Heart right ventricle (tissue), 16 donors: ENCODE measurements around the gene CCDC127. TPM values are rescaled to one million over a fixed set of nuclear protein-coding genes. Genes with fewer than 3 reads are reported as not detected.

Experiments used
- ATAC-seq, 8 donors: fragments of 200-7000 bp; cut with Tn5 transposase; one replicate each; pipeline ENCODE4 v1.9.1; 2020; ENCODE audit warnings: mild to moderate bottlenecking in 8 of 8, moderate library complexity in 8 of 8, moderate number of reproducible peaks in 1 of 8
- DNase-seq, 2 donors: peaks; one replicate each; pipeline ENCODE4 v3.0.0-alpha.2; 2020
- H3K27ac ChIP-seq, 10 donors: fragments of 200-600 bp; sonication (generic) in 2 of 10; one replicate each; pipeline versions ENCODE4 v1.5.0 to v1.8.0; 2020 to 2022; ENCODE audit warnings: mild to moderate bottlenecking in 3 of 10
- H3K27me3 ChIP-seq, 7 donors: fragments of 200-600 bp; one replicate each; pipeline ENCODE4 v1.8.0; 2021 to 2022; ENCODE audit warnings: mild to moderate bottlenecking in 2 of 7
- H3K36me3 ChIP-seq, 9 donors: fragments of 200-600 bp; sonication (generic) in 1 of 9; one replicate each; pipeline versions ENCODE4 v1.5.0 to v1.8.0; 2020 to 2022; ENCODE audit warnings: mild to moderate bottlenecking in 2 of 9
- H3K4me1 ChIP-seq, 9 donors: fragments of 200-600 bp; sonication (generic) in 1 of 9; one replicate each; pipeline versions ENCODE4 v1.5.0 to v1.8.0; 2020 to 2022; ENCODE audit warnings: mild to moderate bottlenecking in 4 of 9
- H3K4me3 ChIP-seq, 10 donors: fragments of 200-600 bp; sonication (generic) in 2 of 10; one replicate each; pipeline versions ENCODE4 v1.5.0 to v1.8.0; 2020 to 2022; ENCODE audit warnings: mild to moderate bottlenecking in 7 of 10, moderate library complexity in 2 of 10
- H3K9me3 ChIP-seq, 11 donors: fragments of 200-600 bp in 10 of 11; sonication (generic) in 2 of 11; one replicate each; pipeline versions ENCODE4 v1.5.0 to v1.8.0; 2013 to 2022; ENCODE audit warnings: mild to moderate bottlenecking in 2 of 11, control low read depth in 1 of 11, moderate library complexity in 1 of 11
- CTCF ChIP-seq, 9 donors: fragments of 200-600 bp; sonication (generic) in 2 of 9; IDR thresholded peaks; one replicate each; pipeline versions ENCODE4 v1.5.0 to v1.8.0; 2021 to 2022; ENCODE audit warnings: antibody characterized with exemption in 9 of 9, mild to moderate bottlenecking in 5 of 9, moderate library complexity in 1 of 9
- WGBS, 2 donors: extraction: QIAGEN DNeasy Blood & Tissue Kit; methylation state at CpG; one replicate each; pipeline ENCODE4 v1.1.7; 2013; ENCODE audit warnings: inconsistent platforms in 1 of 2; 5-methylcytosine and 5-hydroxymethylcytosine counted together
- intact Hi-C, 10 donors: fragments of 100-400 bp; cut with DNase I; formaldehyde crosslinking; loops; one replicate each; pipeline versions ENCODE4 v1.11.1 to v1.14.2; 2022
- polyA plus RNA-seq, 2 donors: library from polyadenylated mRNA; stranded (reverse); fragments of 200-250 nt; gene quantifications; one replicate each; pipeline ENCODE4 v1.2.3, GENCODE V29; 2013
- total RNA-seq, 10 donors: library from RNA; stranded (reverse); fragmentation: NEBNext Ultra II Directional in 3 of 10; extraction: Animal tissue kit (Norgen Biotek cat#: 25700) in 3 of 10; gene quantifications; one replicate each; pipeline versions ENCODE4 v1.2.1 to v1.2.4, GENCODE V29; 2021 to 2023
- donor health status: Arrhythmogenic right ventricular cardiomyopathy.
- donor health status: ischemic (EF 13 %, LVEDD 7.1; RV severe dilation, severe dysfunction).
- donor health status: healthy with polysubstance abuse.
- donor health status: DM: no; HTN: yes; CAD: no.
- donor health status: DM: no; HTN: no; CAD: no.
- donor health status: ischemic (EF 25% LVEDD 6.9; RV normal size, moderate dysfunction).
- donor health status: ischemic (EF 25% LVEDD 5.7; RV mildly dilated, moderate dysfunction).
- donor health status: healthy.
- donor health status: DM: yes; HTN: yes; CAD: no.
- donor health status: Ischemic cardiomyopathy.
- donor health status: ischemic (EF 35%, LVEDD 5.7; RV mildly dilated, moderate dysfunction).
- donor health status: nonischemic (EF 11% LVEDD 7.7; RV severe dilation, severe dysfunction).
- donor health status: DM: yes; HTN: yes; CAD: no.
- donor health status: PGD.
- donor health status: ischemic (EF 29% LVEDD 5.4; RV normal size, mild dysfunction).
- donor health status: nonischemic (EF 23%, LVEDD 6.1; RV moderate dilation, normal function).

Gene CCDC127
- total and polyA plus RNA-seq, 12 donors, result 3.8 to 10.4 (median 7.5) TPM

- peak overlapping the region in 7 of 10 donors; percentile 8 to 38 (median 22) for H3K4me3 ChIP-seq
- H3K9me3 ChIP-seq, result no peaks in the 10 kb centered on the region
- peaks cover 0 to 27% (median 7%) of the 10 kb centered on the region in 7 donors for H3K27me3 ChIP-seq
- peak overlapping the region in 7 of 10 donors; percentile 76 to 97 (median 92) for H3K27ac ChIP-seq
- DNase-seq, result peak; percentile 88
- H3K4me1 ChIP-seq, result peaks cover 6 to 45% (median 22%) of the 10 kb centered on the region in 9 donors
- peak; percentile 87 to 97 (median 94) for TF ChIP-seq CTCF (IDR thresholded peaks at IDR 0.05)
- ATAC-seq, result peak; percentile 17 to 75 (median 66)
- H3K36me3 ChIP-seq, result no peaks in the 10 kb centered on the region
- intact Hi-C loops, result loop anchor here in 2 of 10 donors (2.0 to 5.0 kb wide), 2 partner anchors 30 to 244 kb away; partner anchors contain the start of genes CCDC127 (in 2 of the 2) and SDHA (in 2 of the 2)
- 30 to 32% methylated on average over 37 of the region's 37 CpGs for WGBS, 2 donors
These were observed 29.2 kb downstream of the CCDC127 start for GRCh38 chr5:188488-189481.

- Histone ChIP-seq H3K9me3 (no peaks in the 10 kb centered on the region), H3K4me1 (peaks cover 6 to 45% (median 22%) of the 10 kb centered on the region in 9 donors), H3K27me3 (peaks cover 0 to 27% (median 7%) of the 10 kb centered on the region in 7 donors), H3K36me3 (no peaks in the 10 kb centered on the region), H3K27ac (no peak overlapping the region), H3K4me3 (peak overlapping the region in 7 of 10 donors; percentile 8 to 38 (median 22))
- WGBS, 2 donors, result 60 to 63% methylated on average over 21 of the region's 21 CpGs
- no peak for ATAC-seq
- intact Hi-C loops, result loop anchor here in 2 of 10 donors (2.0 to 5.0 kb wide), 2 partner anchors 31 to 244 kb away; partner anchors contain the start of genes CCDC127 (in 2 of the 2) and SDHA (in 2 of the 2)
- TF ChIP-seq CTCF (IDR thresholded peaks at IDR 0.05), result no peak
- DNase-seq, result no peak
These were observed 30.1 kb downstream of the CCDC127 start for GRCh38 chr5:187617-188451.

GRCh38 chr5:187042-187431 is 30.9 kb downstream of the CCDC127 start:
- ATAC-seq (no peak), DNase-seq (no peak)
- H3K27ac ChIP-seq, result no peak overlapping the region
- H3K36me3 ChIP-seq, result no peaks in the 10 kb centered on the region
- peaks cover 0 to 24% (median 5%) of the 10 kb centered on the region in 7 donors for H3K27me3 ChIP-seq
- H3K4me1 ChIP-seq, result peaks cover 6 to 41% (median 20%) of the 10 kb centered on the region in 9 donors
- 83 to 88% methylated on average over 13 of the region's 13 CpGs for WGBS, 2 donors
- no peak overlapping the region for H3K4me3 ChIP-seq
- no peak for TF ChIP-seq CTCF (IDR thresholded peaks at IDR 0.05)
- no peaks in the 10 kb centered on the region for H3K9me3 ChIP-seq
- intact Hi-C loops, result loop anchor here in 1 of 10 donors (5.0 kb wide), 1 partner anchor 245 kb away; no protein-coding TSS in a partner anchor
